ENCODE measurements around the gene SAE1.
A peak's percentile ranks its signal among the peaks of the same experiment; 100 is the strongest.

SAE1 gene

GRCh38 chr19:47230921-47231214 is 100.2 kb downstream of the SAE1 start, which contains the start of gene BBC3:
Gene BBC3, minus strand, starts transcription at chr19:47231199. Its CDS starts 2,768 bp downstream, at chr19:47228431.
- no peak for TF ChIP-seq POLR2A (IDR thresholded peaks at IDR 0.05; ENCODE audit: low read depth, low read length)
- DNase-seq (ENCODE audit: insufficient read length, low spot score) (no peak), FAIRE-seq (no peak)

- TF ChIP-seq POLR2A (IDR thresholded peaks at IDR 0.05; ENCODE audit: low read depth, low read length): no peak; the same call in 1 of the 2 replicates
- FAIRE-seq (no peak), DNase-seq (ENCODE audit: insufficient read length, low spot score) (no peak)
These were observed 100.8 kb downstream of the SAE1 start for GRCh38 chr19:47231215-47232054.

- DNase-seq (ENCODE audit: insufficient read length, low spot score) (peak; percentile 75), FAIRE-seq (no peak)
- TF ChIP-seq POLR2A (IDR thresholded peaks at IDR 0.05; ENCODE audit: low read depth, low read length): no peak
These were observed 102.0 kb downstream of the SAE1 start for GRCh38 chr19:47232422-47233211.

DNA sequence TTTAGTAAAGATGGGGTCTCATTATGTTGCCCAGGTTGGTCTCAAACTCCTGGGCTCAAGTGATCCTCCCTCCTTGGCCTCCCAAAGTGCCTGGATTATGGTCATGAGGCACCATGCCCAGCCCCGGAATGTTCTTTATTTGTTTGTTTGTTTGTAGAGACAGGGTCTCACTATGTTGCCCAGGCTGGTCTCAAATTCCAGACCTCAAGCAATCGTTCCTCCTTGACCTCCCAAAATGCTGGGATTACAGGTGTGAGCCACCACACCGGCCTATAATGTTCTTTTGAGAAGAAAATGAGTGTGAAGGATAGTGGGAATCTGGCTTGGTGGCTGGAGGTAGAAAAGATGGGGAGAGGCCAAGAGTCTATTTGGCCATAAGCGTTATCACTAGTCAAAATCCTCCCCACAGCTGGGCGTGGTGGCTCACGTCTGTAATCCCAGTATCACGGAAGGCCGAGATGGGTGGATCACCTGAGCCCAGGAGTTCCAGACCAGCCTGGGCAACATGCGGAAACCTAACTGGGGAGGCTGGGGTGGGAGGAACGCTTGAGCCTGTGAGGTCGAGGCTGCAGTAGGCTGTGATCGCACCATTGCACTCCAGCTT is 105.5 kb downstream of the SAE1 start:
- FAIRE-seq (no peak), DNase-seq (ENCODE audit: insufficient read length, low spot score) (no peak)
- no peak for TF ChIP-seq POLR2A (IDR thresholded peaks at IDR 0.05; ENCODE audit: low read depth, low read length)

- DNase-seq (ENCODE audit: insufficient read length, low spot score) (no peak), FAIRE-seq (no peak)
- no peak for TF ChIP-seq POLR2A (IDR thresholded peaks at IDR 0.05; ENCODE audit: low read depth, low read length)
These were observed 108.5 kb downstream of the SAE1 start for GRCh38 chr19:47239152-47239551.

- FAIRE-seq (no peak), DNase-seq (ENCODE audit: insufficient read length, low spot score) (no peak)
- no peak for TF ChIP-seq POLR2A (IDR thresholded peaks at IDR 0.05; ENCODE audit: low read depth, low read length)
These were observed 109.1 kb downstream of the SAE1 start for GRCh38 chr19:47239610-47240296.

DNA sequence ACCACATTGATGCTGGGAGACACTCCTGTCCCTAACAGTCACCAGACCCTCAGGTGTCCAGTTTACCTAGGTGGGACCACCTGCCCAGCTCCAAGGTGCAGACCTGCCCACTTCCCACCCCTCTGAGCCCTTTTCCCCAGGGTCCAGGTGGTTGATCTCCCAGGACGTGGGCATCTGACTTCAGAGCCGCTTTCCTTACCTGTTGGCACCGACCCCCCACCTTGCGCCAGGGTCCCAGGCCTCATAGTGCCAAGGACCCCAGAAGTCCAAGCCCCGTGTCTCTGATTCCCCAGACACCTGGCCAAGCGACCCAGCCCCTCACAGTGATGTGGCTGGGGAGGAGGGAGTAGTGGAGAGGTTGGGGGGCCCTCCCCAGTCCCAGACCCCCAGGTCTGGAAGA is 109.9 kb downstream of the SAE1 start:
- FAIRE-seq (no peak), DNase-seq (ENCODE audit: insufficient read length, low spot score) (no peak)
- TF ChIP-seq POLR2A (IDR thresholded peaks at IDR 0.05; ENCODE audit: low read depth, low read length): no peak

DNA sequence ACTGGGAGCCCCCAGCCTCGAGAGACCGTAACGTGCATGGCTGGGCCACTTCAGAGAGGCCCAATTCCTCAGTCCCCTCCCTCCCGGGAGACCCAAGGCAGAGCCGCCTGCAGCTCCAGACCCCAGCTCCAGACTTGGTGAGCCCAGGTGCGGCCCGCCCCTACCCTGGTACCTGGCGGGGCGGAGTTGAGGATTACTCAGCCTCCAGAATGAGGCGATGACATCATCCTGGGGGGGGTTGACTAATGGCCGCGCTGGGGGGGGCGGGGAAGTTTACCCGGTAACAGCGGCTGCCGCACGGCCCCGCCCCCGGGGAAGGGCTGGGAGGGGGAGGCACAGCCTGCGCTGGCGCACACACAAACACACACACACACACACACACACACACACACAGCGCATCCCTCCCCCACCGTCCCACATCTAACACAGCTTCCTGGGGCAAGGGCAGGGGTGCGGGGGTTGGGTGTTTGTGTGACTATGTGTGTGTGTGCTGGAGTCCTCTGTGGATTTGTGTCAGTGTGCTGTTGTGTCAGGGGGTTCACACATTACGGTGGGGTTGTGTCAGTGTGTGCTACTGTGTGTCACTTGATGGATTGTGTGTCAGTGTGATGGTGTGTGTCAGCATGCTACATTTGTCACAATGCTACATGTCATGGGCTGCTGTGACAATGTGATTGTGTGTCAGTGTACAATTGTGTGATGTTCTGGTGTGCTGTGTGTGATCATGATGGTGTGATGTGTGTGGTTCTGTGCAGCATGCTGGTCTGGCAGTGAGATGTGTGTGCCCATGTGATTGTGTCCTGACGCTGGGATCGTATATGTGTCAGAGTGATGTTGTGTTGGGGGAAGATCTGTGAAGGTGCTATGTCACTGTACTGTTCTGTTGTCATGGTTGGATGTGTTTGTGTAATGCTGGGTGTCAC is 110.6 kb downstream of the SAE1 start:
- TF ChIP-seq POLR2A (IDR thresholded peaks at IDR 0.05; ENCODE audit: low read depth, low read length): no peak
- DNase-seq (ENCODE audit: insufficient read length, low spot score) (peak; percentile 66), FAIRE-seq (no peak)

GRCh38 chr19:47241919-47242577 is 111.4 kb downstream of the SAE1 start:
- DNase-seq (ENCODE audit: insufficient read length, low spot score): no peak
- TF ChIP-seq POLR2A (IDR thresholded peaks at IDR 0.05; ENCODE audit: low read depth, low read length): no peak
- FAIRE-seq: no peak

DNA sequence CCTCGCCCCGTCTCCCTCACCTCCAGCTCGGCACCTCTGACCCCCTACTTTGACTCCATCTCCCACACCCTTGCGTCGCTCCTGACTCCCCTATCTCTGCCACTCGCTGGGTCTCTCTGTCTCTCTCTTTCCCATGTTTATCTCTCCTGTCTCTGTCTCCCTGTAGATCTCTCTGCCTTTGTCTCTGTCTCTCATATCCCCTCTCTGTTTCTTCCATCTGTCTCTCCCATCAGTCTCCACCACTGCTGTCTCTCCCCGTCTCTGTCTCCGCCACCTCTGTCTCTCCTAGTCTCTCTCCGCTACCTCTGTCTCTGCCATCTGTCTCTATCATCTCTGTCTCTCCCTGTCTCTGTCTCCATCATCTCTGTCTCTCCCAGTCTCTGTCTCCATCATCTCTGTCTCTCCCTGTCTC is 112.7 kb downstream of the SAE1 start:
- DNase-seq (ENCODE audit: insufficient read length, low spot score): no peak
- FAIRE-seq: no peak
- no peak for TF ChIP-seq POLR2A (IDR thresholded peaks at IDR 0.05; ENCODE audit: low read depth, low read length)

DNA sequence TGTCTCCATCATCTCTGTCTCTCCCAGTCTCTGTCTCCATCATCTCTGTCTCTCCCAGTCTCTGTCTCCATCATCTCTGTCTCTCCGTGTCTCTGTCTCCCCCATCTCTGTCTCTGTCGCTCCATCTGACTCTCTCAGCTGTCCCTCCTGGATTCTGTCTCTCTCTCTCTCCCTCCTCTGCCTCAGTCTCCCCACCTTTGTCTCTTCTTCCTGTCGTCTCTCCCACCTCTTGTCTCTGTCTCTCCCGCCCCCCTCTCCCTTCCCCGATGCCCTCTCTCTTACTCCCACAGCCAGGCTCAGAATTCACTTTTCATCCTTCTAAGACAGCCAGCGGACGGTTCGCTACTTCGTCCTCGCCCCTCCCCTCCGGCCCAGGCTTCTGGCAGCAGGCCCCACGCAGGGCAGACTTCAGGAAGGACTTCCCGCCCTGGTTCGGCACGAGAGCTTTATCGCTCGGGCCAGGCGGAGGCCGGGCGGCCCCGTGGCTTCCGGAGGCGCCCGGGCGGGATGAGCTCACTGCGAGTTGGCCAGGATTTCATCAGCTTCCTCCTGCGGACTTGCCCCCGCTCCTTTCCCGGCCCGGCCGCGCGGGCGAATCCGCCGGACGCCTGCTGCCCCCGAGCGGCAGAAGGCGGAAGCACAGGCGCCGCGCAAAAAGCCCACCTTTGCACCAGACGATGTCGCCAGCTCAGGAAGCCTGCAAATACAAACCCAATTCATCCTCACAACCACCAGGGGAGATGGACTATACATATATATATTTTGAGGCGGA is 113.3 kb downstream of the SAE1 start:
- peak; percentile 85 for DNase-seq (ENCODE audit: insufficient read length, low spot score)
- no peak for TF ChIP-seq POLR2A (IDR thresholded peaks at IDR 0.05; ENCODE audit: low read depth, low read length)
- no peak for FAIRE-seq

All from H54 (cell line).